ENCODE data around the gene GSTK1. TPM values are rescaled to one million over a fixed set of nuclear protein-coding genes. Genes with fewer than 3 reads are reported as not detected.

The GSTK1 gene
- total RNA-seq, 1 donor, result 69.1 TPM

GRCh38 chr7:143280566-143280965 is 17.3 kb downstream of the GSTK1 start:
- no peak for DNase-seq (ENCODE audit: low read depth)
- H3K4me3 ChIP-seq (ENCODE audit: low read depth, low read length), result no peak overlapping the region
- TF ChIP-seq CTCF (IDR thresholded peaks at IDR 0.05; ENCODE audit: insufficient read depth, low read depth, low read length), result no peak

DNA sequence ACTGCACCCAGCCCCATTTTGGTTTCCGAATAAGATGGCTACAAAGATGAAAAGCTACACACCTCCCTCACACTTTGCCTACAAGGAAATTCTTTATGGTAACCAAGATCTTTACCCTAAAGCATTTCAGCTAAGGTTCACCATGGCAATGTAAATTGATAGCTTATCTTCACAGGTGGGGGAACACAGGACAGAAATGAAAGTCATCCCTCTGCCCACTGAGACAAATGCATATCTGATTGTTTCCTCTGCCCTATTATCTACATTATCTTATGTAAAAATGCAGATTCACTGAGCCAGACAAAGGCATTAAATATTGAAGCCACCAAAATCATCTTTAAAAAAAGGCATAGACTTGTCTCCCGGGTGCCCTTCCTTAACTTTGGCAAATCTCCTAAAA is 18.3 kb downstream of the GSTK1 start:
- TF ChIP-seq CTCF (IDR thresholded peaks at IDR 0.05; ENCODE audit: insufficient read depth, low read depth, low read length), result no peak
- DNase-seq (ENCODE audit: low read depth), result no peak
- H3K4me3 ChIP-seq (ENCODE audit: low read depth, low read length), result no peak overlapping the region

DNA sequence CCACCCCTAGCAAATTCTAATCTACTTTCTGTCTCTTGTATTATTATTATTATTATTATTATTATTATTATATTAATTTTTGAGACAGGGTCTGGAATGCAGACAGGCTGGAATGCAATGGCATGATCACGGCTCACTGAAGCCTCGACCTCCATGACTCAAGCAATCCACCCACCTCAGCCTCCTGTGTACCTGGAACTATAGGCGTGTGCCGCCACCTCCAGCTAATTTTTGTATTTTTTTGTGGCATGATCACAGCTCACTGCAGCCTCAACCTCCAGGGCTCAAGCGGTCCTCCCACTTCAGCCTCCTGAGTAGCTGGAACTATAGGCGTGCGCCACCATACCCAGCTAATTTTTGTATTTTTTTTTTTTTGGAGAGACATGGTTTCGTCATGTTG is 18.9 kb downstream of the GSTK1 start:
- TF ChIP-seq CTCF (IDR thresholded peaks at IDR 0.05; ENCODE audit: insufficient read depth, low read depth, low read length), result no peak
- no peak overlapping the region for H3K4me3 ChIP-seq (ENCODE audit: low read depth, low read length)

DNA sequence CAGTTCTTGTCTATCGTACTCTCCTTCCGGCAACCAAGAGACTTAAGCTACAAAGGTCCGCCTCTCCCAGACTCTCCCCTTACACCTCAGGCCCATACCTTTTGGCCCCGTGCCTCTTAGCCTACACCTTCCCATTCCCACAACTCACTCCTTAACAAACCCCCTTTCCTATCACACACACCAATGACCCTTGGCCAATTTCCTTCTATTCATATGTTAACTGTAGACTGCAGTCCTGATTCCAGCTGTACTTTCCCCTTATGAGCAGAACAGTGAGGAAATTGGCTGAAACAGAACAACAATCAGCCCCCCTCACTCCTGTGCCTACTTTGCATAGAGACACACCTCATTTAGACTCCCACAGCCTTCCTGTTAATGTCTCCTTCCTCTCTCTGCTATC is 20.1 kb downstream of the GSTK1 start:
- no peak overlapping the region for H3K4me3 ChIP-seq (ENCODE audit: low read depth, low read length)
- no peak for DNase-seq (ENCODE audit: low read depth)
- TF ChIP-seq CTCF (IDR thresholded peaks at IDR 0.05; ENCODE audit: insufficient read depth, low read depth, low read length), result no peak

More for the DNA sequence above, 18.9 kb downstream of the GSTK1 start:
- DNase-seq (ENCODE audit: low read depth), result no peak

DNA sequence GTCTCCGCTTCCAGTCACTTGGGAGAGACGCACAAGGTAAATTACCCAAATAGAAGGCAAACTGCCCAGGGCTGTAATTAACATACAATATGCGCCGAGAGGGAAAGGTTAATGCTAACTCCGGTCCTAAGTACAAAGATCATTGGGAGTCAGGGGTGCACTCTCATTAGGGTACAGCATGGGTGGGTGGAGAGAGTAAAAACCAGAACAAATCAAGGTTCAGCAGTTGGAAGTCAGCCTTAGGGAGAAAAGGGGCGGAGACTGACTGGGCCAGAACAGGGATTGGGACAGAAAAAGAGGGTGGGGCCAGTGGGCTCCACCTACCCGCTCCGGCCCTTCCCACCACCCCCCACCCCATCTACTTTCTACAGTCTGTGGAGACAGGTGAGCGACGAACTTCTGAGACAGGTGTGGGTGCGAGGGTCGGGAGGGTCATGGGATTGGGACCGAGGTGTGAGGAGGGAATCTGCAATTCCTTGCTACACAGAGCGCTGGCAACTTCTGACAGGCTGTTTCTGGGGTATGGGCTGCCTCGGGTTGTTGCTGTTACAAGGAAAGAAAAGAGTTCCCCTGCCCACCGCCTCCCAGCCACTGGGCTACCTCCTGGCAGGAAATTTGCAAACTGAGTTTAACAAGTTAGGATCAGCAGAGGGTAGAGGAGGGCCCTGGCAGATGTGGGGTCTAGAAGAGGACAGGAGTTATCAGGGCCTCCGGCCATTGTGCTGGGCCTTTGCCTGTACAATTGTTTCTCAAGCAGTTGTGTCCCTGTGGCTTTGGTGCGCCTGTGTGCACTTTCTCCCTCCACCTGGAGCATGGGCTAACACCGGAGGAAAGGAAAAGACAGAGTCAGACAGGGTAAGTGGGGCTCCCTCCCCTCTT is 21.6 kb downstream of the GSTK1 start, which contains the start of gene TMEM139:
TSS of gene TMEM139 (plus strand) at position 368 of the 879 bp plus-strand sequence. CDS start 1,000 bp downstream, outside the sequence.
- DNase-seq (ENCODE audit: low read depth), result no peak
- H3K4me3 ChIP-seq (ENCODE audit: low read depth, low read length), result no peak within 1 kb of the TSS
- no peak for TF ChIP-seq CTCF (IDR thresholded peaks at IDR 0.05; ENCODE audit: insufficient read depth, low read depth, low read length)

DNA sequence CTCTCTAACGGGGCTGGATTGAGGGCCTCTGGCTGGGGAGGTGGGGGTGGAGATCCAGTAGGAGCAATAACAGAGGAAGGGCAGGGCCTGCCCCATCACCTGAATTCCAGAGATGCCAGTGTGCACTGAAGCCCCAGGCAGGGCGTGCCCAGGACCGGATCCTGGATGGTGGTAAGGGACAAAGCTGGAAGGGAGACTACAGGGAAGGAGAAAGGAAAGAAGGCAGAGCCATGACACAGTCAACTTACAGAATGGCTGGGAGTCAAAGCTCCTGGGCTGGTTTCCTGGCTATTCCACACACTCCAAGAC is 22.2 kb downstream of the GSTK1 start:
- no peak for TF ChIP-seq CTCF (IDR thresholded peaks at IDR 0.05; ENCODE audit: insufficient read depth, low read depth, low read length)
- DNase-seq (ENCODE audit: low read depth), result no peak
- H3K4me3 ChIP-seq (ENCODE audit: low read depth, low read length), result no peak overlapping the region

Data from fibroblast of villous mesenchyme (primary cell).